AG04450 (cell line): ENCODE data around the gene PRKCH. TPM values are rescaled to one million over a fixed set of nuclear protein-coding genes. Genes with fewer than 3 reads are reported as not detected.

Experiments used
- CTCF ChIA-PET: fragments of 300-600, 350-600 bp; formaldehyde crosslinking; extraction: SDS; loops from one replicate; lab custom pipeline; 2022; ENCODE audit warnings: antibody characterized with exemption, inconsistent platforms; lab: Charles Lee
- POLR2A ChIA-PET: fragments of 350-600 bp; formaldehyde crosslinking; extraction: SDS; loops from one replicate; lab custom pipeline; 2021; ENCODE audit warnings: antibody characterized with exemption, inconsistent platforms; lab: Yijun Ruan, JAX
- DNase-seq: peaks from one replicate; pipeline ENCODE4 v3.0.0-alpha.2; 2011; ENCODE audit warnings: low read depth, low spot score
- H3K27ac ChIP-seq: one replicate; pipeline ENCODE4 v1.5.1; 2012; ENCODE audit warnings: low read depth, low read length, control low read depth
- H3K27me3 ChIP-seq: one replicate; pipeline ENCODE4 v1.6.0; 2012; ENCODE audit warnings: low read length; ENCODE audit not compliant: control insufficient read depth, insufficient read depth
- H3K4me3 ChIP-seq: 2 replicates; pipeline ENCODE4 v1.5.1; 2011; ENCODE audit warnings: mild to moderate bottlenecking, low read depth, low read length, control low read depth
- H3K9me3 ChIP-seq: 2 replicates; pipeline ENCODE4 v1.5.1; 2012; ENCODE audit warnings: low read length; ENCODE audit not compliant: control insufficient read depth, insufficient read depth
- CTCF ChIP-seq: IDR thresholded peaks from 2 replicates; pipeline ENCODE4 v1.5.1; 2011; ENCODE audit warnings: low read depth, low read length, control low read depth, inconsistent platforms
- polyA plus RNA-seq: library from polyadenylated mRNA; depleted of rRNA; stranded (reverse); fragments of >200 nt; gene quantifications from 2 replicates; pipeline ENCODE4 v1.2.3, GENCODE V29; 2011

The PRKCH gene
- polyA plus RNA-seq, 1 experiment, result 1.6 TPM

- Histone ChIP-seq H3K9me3 (no peaks in the 10 kb centered on the region), H3K4me3 (no peak overlapping the region), H3K27ac (no peak overlapping the region), H3K27me3 (peaks cover 5% of the 10 kb centered on the region)
- POLR2A ChIA-PET, result no interaction called here
- DNase-seq, result no peak
- CTCF ChIA-PET, result no interaction called here
- no peak for TF ChIP-seq CTCF
These were observed 37.3 kb downstream of the PRKCH start for GRCh38 chr14:61358554-61359226.

GRCh38 chr14:61360796-61361525 lies 39.6 kb downstream of the PRKCH start:
- H3K4me3 ChIP-seq, result no peak overlapping the region
- H3K27me3 ChIP-seq, result peaks cover 5% of the 10 kb centered on the region
- no peak overlapping the region for H3K27ac ChIP-seq
- CTCF ChIA-PET, result interaction anchor here (0.8 to 1.6 kb wide), 2 partner anchors 534 to 1011 kb away, joined by 3 read pairs; no protein-coding TSS in a partner anchor
- H3K9me3 ChIP-seq, result no peaks in the 10 kb centered on the region
- no peak for DNase-seq
- POLR2A ChIA-PET, result no interaction called here
- TF ChIP-seq CTCF, result no peak

- H3K4me3 ChIP-seq, result no peak overlapping the region
- peaks cover 10% of the 10 kb centered on the region for H3K27me3 ChIP-seq
- ChIA-PET CTCF (interaction anchor here (1.6 kb wide), 1 partner anchor 533 kb away, joined by 3 read pairs; no protein-coding TSS in a partner anchor), POLR2A (no interaction called here)
- H3K9me3 ChIP-seq, result no peaks in the 10 kb centered on the region
- no peak for TF ChIP-seq CTCF
- DNase-seq, result no peak
- H3K27ac ChIP-seq, result no peak overlapping the region
These were observed 40.8 kb downstream of the PRKCH start for GRCh38 chr14:61362072-61362750.

GRCh38 chr14:61364243-61364642 lies 42.9 kb downstream of the PRKCH start:
- TF ChIP-seq CTCF, result no peak
- H3K4me3 ChIP-seq, result no peak overlapping the region
- DNase-seq, result no peak
- ChIA-PET CTCF (no interaction called here), POLR2A (no interaction called here)
- peaks cover 10% of the 10 kb centered on the region for H3K27me3 ChIP-seq
- no peak overlapping the region for H3K27ac ChIP-seq
- no peaks in the 10 kb centered on the region for H3K9me3 ChIP-seq
